NCI-H524 (cell line): ENCODE data around the gene DAPK3.

Experiments
- DNase-seq, 2 experiments: peaks; one replicate each; lab custom pipeline; 2025; lab: John Stamatoyannopoulos, UW

DAPK3 gene

GRCh38 chr19:3910105-3910504 is 60.8 kb downstream of the DAPK3 start:
- DNase-seq, result no peak
